Thyroid gland (tissue), 4 donors: Measurements from ENCODE around the gene CCDC148.

ENCODE experiments used
- CTCF ChIP-seq, 6 experiments: fragments of 200-600 bp in 3 of 6; fragments of 450-650 bp in 3 of 6; sonication (generic) in 3 of 6; IDR thresholded peaks; one replicate each; pipeline ENCODE4 v1.5.1; 2016 to 2019; ENCODE audit warnings: antibody characterized with exemption in 6 of 6, mild to moderate bottlenecking in 2 of 6, inconsistent platforms in 1 of 6, moderate library complexity in 1 of 6
- POLR2A ChIP-seq, 2 donors: fragments of 450-650 bp; IDR thresholded peaks; one replicate each; pipeline ENCODE4 v1.6.1; 2017; ENCODE audit warnings: antibody characterized with exemption in 2 of 2, mild to moderate bottlenecking in 2 of 2, moderate library complexity in 1 of 2

- TF ChIP-seq POLR2A (IDR thresholded peaks at IDR 0.05) (no peak), CTCF (IDR thresholded peaks at IDR 0.05) (no peak)
Observed at GRCh38 chr2:158273791-158274190, 182.8 kb downstream of the CCDC148 start.
